HepG2 (cell line): ENCODE data around the gene TIMM23. TPM values are rescaled to one million over a fixed set of nuclear protein-coding genes. Genes with fewer than 3 reads are reported as not detected.

Source experiments
- ARID4A ChIP-seq: sonication (generic); formaldehyde crosslinking; IDR thresholded peaks from 2 replicates; pipeline ENCODE4 v1.5.0; 2020; ENCODE audit warnings: mild to moderate bottlenecking, missing genetic modification reagents, borderline replicate concordance
- JUN ChIP-seq: sonication (generic); formaldehyde crosslinking; IDR thresholded peaks from 2 replicates; pipeline ENCODE4 v1.4.0; 2020; ENCODE audit warnings: mild to moderate bottlenecking, missing genetic modification reagents
- LCORL ChIP-seq, 2 experiments: fragments of 450-650 bp in 1 of 2; sonication (generic) in 1 of 2; formaldehyde crosslinking in 1 of 2; IDR thresholded peaks; 2 replicates each; pipeline versions ENCODE4 v1.5.0 to v1.6.1; 2017 to 2020; ENCODE audit warnings: antibody characterized with exemption in 1 of 2, missing genetic modification reagents in 1 of 2
- PRMT3 ChIP-seq: sonication (generic); formaldehyde crosslinking; IDR thresholded peaks from 2 replicates; pipeline ENCODE4 v1.8.1; 2022; ENCODE audit warnings: low read depth, mild to moderate bottlenecking, moderate library complexity, missing genetic modification reagents, borderline replicate concordance
- SKI ChIP-seq: fragments of 450-650 bp; IDR thresholded peaks from one replicate; pipeline ENCODE4 v1.6.1; 2018; ENCODE audit warnings: mild to moderate bottlenecking; ENCODE audit not compliant: partially characterized antibody
- ZNF317 ChIP-seq: sonication (generic); formaldehyde crosslinking; IDR thresholded peaks from 2 replicates; pipeline ENCODE4 v1.5.0; 2020; ENCODE audit warnings: mild to moderate bottlenecking, missing genetic modification reagents
- ZNF792 ChIP-seq: IDR thresholded peaks from 2 replicates; pipeline ENCODE4 v1.6.1; 2016
- polyA plus RNA-seq, 8 experiments: library from polyadenylated mRNA; depleted of rRNA in 3 of 8; stranded (reverse) in 7 of 8; unstranded in 1 of 8; fragments of >200 nt; fragmentation: Illumina TruSeq in 4 of 8; extraction: Trizol in 4 of 8; gene quantifications; 2 replicates each; pipeline versions ENCODE4 v1.2.1 to v1.2.3, GENCODE V29; 2011 to 2016; ENCODE audit warnings: low read depth in 4 of 8, missing spikeins in 1 of 8, mixed read lengths in 1 of 8; ENCODE audit not compliant: insufficient read depth in 1 of 8
- total RNA-seq, 5 experiments: library from RNA; depleted of rRNA; stranded (reverse); fragments of >200 nt; fragmentation: Illumina TruSeq; extraction: Trizol; gene quantifications; 2 replicates each; pipeline ENCODE4 v1.2.3, GENCODE V29; 2016; ENCODE audit warnings: low read depth in 1 of 5
- TF ChIP-seq, protein P1 (sequence below): sonication (generic); formaldehyde crosslinking; IDR thresholded peaks from 2 replicates; pipeline ENCODE4 v1.4.0; 2020; ENCODE audit warnings: missing genetic modification reagents
- TF ChIP-seq, protein P2 (sequence below): sonication (generic); formaldehyde crosslinking; IDR thresholded peaks from 2 replicates; pipeline ENCODE4 v1.4.0; 2020; ENCODE audit warnings: missing genetic modification reagents

Gene TIMM23
- total and polyA plus RNA-seq, 2 of the 13 experiments (the other 11 are each of a cell fraction or from before 2014, with no cell fraction given) = 80.2 to 98.6 TPM

DNA sequence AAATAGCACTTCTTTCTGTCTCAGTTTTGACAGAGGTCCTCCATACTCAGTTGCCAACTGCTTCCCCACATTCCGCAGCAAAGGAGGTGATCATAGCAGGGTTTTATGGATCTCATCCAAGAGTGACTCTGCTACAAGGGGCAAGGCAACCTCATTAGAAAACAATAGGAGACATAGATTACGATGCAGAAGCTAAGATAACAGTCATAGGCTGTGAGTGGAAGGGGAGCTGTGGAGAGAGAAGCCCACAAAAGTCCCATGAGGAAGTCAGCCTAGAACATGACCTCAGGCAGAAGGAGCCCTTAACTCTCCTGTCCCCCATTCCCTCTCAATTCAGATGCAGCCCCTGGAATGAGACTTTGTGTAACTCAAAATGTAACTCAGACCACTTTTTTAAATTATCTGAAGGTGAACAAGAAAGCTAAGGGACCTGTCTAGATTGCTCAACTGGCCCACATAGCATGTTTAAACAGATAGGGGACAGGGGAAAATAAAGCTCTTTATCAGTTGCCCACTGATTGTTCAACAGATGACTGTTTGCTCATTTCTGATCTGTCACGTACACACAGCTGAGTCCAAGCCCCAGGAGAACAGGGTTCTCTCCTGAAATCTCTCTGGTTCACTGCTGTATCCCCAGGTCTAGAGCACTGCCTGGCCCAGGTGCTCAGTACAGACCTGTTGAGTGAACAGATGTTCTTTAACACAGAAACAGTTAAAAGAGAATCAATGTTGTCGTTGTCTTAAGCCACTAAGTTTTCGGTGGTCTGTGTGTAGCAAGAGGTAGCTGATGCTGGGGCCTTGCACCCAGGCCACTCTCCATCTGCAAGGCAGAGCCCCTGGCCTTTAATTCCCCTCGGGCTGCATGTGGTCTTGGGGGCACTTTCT is 59.6 kb downstream of the TIMM23 start (continued):
- TF ChIP-seq LCORL (IDR thresholded peaks at IDR 0.05) (no peak), LCORL (CRISPR knock-in tag; IDR thresholded peaks at IDR 0.05) (peak; percentile 74; the same call in 1 of the 2 replicates), ARID4A (CRISPR knock-in tag) (peak; percentile 60; the same call in 1 of the 2 replicates), ZNF792 (peak; percentile 86), SKI (peak; percentile 27), ZNF317 (CRISPR knock-in tag) (peak; percentile 71; the same call in 1 of the 2 replicates), PRMT3 (CRISPR knock-in tag) (no peak), JUN (CRISPR knock-in tag) (no peak; the same call in 1 of the 2 replicates)
- TF ChIP-seq, protein P1, sequence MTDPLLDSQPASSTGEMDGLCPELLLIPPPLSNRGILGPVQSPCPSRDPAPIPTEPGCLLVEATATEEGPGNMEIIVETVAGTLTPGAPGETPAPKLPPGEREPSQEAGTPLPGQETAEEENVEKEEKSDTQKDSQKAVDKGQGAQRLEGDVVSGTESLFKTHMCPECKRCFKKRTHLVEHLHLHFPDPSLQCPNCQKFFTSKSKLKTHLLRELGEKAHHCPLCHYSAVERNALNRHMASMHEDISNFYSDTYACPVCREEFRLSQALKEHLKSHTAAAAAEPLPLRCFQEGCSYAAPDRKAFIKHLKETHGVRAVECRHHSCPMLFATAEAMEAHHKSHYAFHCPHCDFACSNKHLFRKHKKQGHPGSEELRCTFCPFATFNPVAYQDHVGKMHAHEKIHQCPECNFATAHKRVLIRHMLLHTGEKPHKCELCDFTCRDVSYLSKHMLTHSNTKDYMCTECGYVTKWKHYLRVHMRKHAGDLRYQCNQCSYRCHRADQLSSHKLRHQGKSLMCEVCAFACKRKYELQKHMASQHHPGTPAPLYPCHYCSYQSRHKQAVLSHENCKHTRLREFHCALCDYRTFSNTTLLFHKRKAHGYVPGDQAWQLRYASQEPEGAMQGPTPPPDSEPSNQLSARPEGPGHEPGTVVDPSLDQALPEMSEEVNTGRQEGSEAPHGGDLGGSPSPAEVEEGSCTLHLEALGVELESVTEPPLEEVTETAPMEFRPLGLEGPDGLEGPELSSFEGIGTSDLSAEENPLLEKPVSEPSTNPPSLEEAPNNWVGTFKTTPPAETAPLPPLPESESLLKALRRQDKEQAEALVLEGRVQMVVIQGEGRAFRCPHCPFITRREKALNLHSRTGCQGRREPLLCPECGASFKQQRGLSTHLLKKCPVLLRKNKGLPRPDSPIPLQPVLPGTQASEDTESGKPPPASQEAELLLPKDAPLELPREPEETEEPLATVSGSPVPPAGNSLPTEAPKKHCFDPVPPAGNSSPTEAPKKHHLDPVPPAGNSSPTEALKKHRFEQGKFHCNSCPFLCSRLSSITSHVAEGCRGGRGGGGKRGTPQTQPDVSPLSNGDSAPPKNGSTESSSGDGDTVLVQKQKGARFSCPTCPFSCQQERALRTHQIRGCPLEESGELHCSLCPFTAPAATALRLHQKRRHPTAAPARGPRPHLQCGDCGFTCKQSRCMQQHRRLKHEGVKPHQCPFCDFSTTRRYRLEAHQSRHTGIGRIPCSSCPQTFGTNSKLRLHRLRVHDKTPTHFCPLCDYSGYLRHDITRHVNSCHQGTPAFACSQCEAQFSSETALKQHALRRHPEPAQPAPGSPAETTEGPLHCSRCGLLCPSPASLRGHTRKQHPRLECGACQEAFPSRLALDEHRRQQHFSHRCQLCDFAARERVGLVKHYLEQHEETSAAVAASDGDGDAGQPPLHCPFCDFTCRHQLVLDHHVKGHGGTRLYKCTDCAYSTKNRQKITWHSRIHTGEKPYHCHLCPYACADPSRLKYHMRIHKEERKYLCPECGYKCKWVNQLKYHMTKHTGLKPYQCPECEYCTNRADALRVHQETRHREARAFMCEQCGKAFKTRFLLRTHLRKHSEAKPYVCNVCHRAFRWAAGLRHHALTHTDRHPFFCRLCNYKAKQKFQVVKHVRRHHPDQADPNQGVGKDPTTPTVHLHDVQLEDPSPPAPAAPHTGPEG (CRISPR knock-in tag) = peak; percentile 78; the same call in 1 of the 2 replicates
- TF ChIP-seq, protein P2, sequence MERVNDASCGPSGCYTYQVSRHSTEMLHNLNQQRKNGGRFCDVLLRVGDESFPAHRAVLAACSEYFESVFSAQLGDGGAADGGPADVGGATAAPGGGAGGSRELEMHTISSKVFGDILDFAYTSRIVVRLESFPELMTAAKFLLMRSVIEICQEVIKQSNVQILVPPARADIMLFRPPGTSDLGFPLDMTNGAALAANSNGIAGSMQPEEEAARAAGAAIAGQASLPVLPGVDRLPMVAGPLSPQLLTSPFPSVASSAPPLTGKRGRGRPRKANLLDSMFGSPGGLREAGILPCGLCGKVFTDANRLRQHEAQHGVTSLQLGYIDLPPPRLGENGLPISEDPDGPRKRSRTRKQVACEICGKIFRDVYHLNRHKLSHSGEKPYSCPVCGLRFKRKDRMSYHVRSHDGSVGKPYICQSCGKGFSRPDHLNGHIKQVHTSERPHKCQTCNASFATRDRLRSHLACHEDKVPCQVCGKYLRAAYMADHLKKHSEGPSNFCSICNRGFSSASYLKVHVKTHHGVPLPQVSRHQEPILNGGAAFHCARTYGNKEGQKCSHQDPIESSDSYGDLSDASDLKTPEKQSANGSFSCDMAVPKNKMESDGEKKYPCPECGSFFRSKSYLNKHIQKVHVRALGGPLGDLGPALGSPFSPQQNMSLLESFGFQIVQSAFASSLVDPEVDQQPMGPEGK (CRISPR knock-in tag) = peak; percentile 82
